Endodermal cell (in vitro differentiated cells): Measurements from ENCODE around the gene CDH4. TPM values are rescaled to one million over a fixed set of nuclear protein-coding genes. Genes with fewer than 3 reads are reported as not detected.

Experiments
- DNase-seq: peaks from one replicate; pipeline ENCODE4 v3.0.0-alpha.2; 2017
- H3K27ac ChIP-seq: 2 replicates; pipeline ENCODE4 v1.5.1; 2013; ENCODE audit warnings: mild to moderate bottlenecking, low read depth, low read length, moderate library complexity
- H3K27me3 ChIP-seq: 2 replicates; pipeline ENCODE4 v1.6.1; 2013; ENCODE audit warnings: mild to moderate bottlenecking, low read length, moderate library complexity; ENCODE audit not compliant: insufficient read depth, control insufficient read depth, poor library complexity, severe bottlenecking
- H3K36me3 ChIP-seq: 2 replicates; pipeline ENCODE4 v1.7.0; 2013; ENCODE audit warnings: mild to moderate bottlenecking, low read length, moderate library complexity; ENCODE audit not compliant: control insufficient read depth, insufficient read depth
- H3K4me1 ChIP-seq: one replicate; pipeline ENCODE4 v1.7.0; 2013; ENCODE audit warnings: low read length; ENCODE audit not compliant: control insufficient read depth, insufficient read depth
- H3K4me3 ChIP-seq: 2 replicates; pipeline ENCODE4 v1.5.1; 2013; ENCODE audit warnings: mild to moderate bottlenecking, low read length, moderate library complexity
- H3K9ac ChIP-seq: 2 replicates; pipeline ENCODE4 v1.6.1; 2013; ENCODE audit warnings: mild to moderate bottlenecking, low read length, moderate library complexity; ENCODE audit not compliant: poor library complexity, severe bottlenecking; ENCODE audit errors: extremely low read depth
- H3K9me3 ChIP-seq: 2 replicates; pipeline ENCODE4 v1.6.1; 2013; ENCODE audit warnings: mild to moderate bottlenecking, low read length, moderate library complexity; ENCODE audit not compliant: control insufficient read depth
- H3K27ac Mint-ChIP-seq: 2 replicates; pipeline ENCODE4 v1.8.0; 2020; ENCODE audit warnings: mixed read lengths
- H3K27me3 Mint-ChIP-seq: 2 replicates; pipeline ENCODE4 v1.8.0; 2021; ENCODE audit warnings: mild to moderate bottlenecking, mixed read lengths; ENCODE audit not compliant: insufficient read depth
- H3K36me3 Mint-ChIP-seq: 2 replicates; pipeline ENCODE4 v1.8.0; 2020; ENCODE audit warnings: low read depth, mixed read lengths
- H3K4me1 Mint-ChIP-seq: 2 replicates; pipeline ENCODE4 v1.8.0; 2020; ENCODE audit warnings: mixed read lengths
- H3K4me3 Mint-ChIP-seq: 2 replicates; pipeline ENCODE4 v1.8.0; 2020; ENCODE audit warnings: mild to moderate bottlenecking, moderate library complexity, mixed read lengths
- H3K9me3 Mint-ChIP-seq: 2 replicates; pipeline ENCODE4 v1.8.0; 2020; ENCODE audit warnings: mild to moderate bottlenecking, mixed read lengths
- WGBS, 2 experiments: methylation state at CpG; one replicate each; pipeline versions ENCODE4 v1.1.5 to v1.1.7; 2013; ENCODE audit warnings: missing lambda C conversion rate in 2 of 2, mixed read lengths in 1 of 2; ENCODE audit not compliant: insufficient coverage in 1 of 2, insufficient read length in 1 of 2; 5-methylcytosine and 5-hydroxymethylcytosine counted together
- total RNA-seq, 2 donors: library from RNA; stranded (reverse); fragmentation: NEBNext Ultra II Directional in 1 of 2; extraction: Animal tissue kit (Norgen Biotek cat#: 25700) in 1 of 2; gene quantifications; 2 replicates in 1 of 2; 3 replicates in 1 of 2; pipeline ENCODE4 v1.2.1, GENCODE V29; 2021
- TF ChIP-seq, protein P1 (sequence below): fragments of 200-600 bp; sonication (generic); conservative IDR thresholded peaks from 2 replicates; pipeline ENCODE4 v1.5.0; 2021; ENCODE audit warnings: antibody characterized with exemption, mild to moderate bottlenecking

Gene CDH4
- total RNA-seq, 2 donors from 2014 or later, result 1.8 to 5.8 TPM

DNA sequence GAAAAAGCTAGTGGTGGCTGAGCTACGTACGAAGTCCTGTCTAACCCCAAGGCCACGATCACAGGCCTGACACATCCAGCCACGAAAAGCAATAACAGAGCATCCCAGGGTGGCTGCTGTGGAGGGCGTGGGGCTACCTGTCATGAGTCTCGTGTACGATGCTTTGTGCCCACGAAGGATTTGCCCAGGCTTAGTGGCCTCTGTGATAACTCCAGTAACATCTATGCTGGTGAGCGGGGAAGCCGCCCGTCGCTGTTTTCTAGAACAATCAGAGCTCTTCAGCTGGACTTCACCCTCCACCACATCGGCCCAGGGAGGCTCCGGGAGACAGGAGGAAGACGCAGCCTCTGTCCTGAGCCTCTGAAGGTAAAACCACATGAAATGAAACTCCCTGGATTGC lies 563.1 kb downstream of the CDH4 start:
- no peak overlapping the region for H3K4me3 ChIP-seq
- no peak overlapping the region for H3K27ac ChIP-seq
- H3K4me1 ChIP-seq, result no peaks in the 10 kb centered on the region
- no peak overlapping the region for H3K27ac Mint-ChIP-seq
- H3K36me3 ChIP-seq, result no peaks in the 10 kb centered on the region
- no peaks in the 10 kb centered on the region for H3K36me3 Mint-ChIP-seq
- H3K27me3 ChIP-seq, result no peaks in the 10 kb centered on the region
- DNase-seq, result no peak
- peaks cover 5% of the 10 kb centered on the region for H3K27me3 Mint-ChIP-seq
- no peaks in the 10 kb centered on the region for H3K4me1 Mint-ChIP-seq
- no peaks in the 10 kb centered on the region for H3K9me3 Mint-ChIP-seq
- 95 to 99% methylated on average over 10 to 15 of the region's 15 CpGs for WGBS, 2 experiments
- no peak overlapping the region for H3K4me3 Mint-ChIP-seq
- H3K9ac ChIP-seq, result no peak overlapping the region
- TF ChIP-seq, protein P1, sequence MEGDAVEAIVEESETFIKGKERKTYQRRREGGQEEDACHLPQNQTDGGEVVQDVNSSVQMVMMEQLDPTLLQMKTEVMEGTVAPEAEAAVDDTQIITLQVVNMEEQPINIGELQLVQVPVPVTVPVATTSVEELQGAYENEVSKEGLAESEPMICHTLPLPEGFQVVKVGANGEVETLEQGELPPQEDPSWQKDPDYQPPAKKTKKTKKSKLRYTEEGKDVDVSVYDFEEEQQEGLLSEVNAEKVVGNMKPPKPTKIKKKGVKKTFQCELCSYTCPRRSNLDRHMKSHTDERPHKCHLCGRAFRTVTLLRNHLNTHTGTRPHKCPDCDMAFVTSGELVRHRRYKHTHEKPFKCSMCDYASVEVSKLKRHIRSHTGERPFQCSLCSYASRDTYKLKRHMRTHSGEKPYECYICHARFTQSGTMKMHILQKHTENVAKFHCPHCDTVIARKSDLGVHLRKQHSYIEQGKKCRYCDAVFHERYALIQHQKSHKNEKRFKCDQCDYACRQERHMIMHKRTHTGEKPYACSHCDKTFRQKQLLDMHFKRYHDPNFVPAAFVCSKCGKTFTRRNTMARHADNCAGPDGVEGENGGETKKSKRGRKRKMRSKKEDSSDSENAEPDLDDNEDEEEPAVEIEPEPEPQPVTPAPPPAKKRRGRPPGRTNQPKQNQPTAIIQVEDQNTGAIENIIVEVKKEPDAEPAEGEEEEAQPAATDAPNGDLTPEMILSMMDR, result no peak
- H3K9me3 ChIP-seq, result no peaks in the 10 kb centered on the region

- Histone ChIP-seq H3K27ac (no peak overlapping the region), H3K9me3 (no peaks in the 10 kb centered on the region), H3K4me3 (no peak overlapping the region), H3K36me3 (no peaks in the 10 kb centered on the region), H3K4me1 (no peaks in the 10 kb centered on the region), H3K27me3 (no peaks in the 10 kb centered on the region), H3K9ac (no peak overlapping the region)
- no peak overlapping the region for H3K27ac Mint-ChIP-seq
- no peaks in the 10 kb centered on the region for H3K36me3 Mint-ChIP-seq
- no peak for DNase-seq
- no peak overlapping the region for H3K4me3 Mint-ChIP-seq
- WGBS, 2 experiments, result 91 to 96% methylated on average over 12 of the region's 12 CpGs
- peaks cover 9% of the 10 kb centered on the region for H3K27me3 Mint-ChIP-seq
- no peaks in the 10 kb centered on the region for H3K4me1 Mint-ChIP-seq
- H3K9me3 Mint-ChIP-seq, result no peaks in the 10 kb centered on the region
- TF ChIP-seq, protein P1, result no peak
These were observed 563.6 kb downstream of the CDH4 start for GRCh38 chr20:61815678-61816077.

- no peaks in the 10 kb centered on the region for H3K4me1 Mint-ChIP-seq
- TF ChIP-seq, protein P1, result no peak
- Histone ChIP-seq H3K27ac (no peak overlapping the region), H3K27me3 (no peaks in the 10 kb centered on the region), H3K9me3 (no peaks in the 10 kb centered on the region), H3K4me1 (no peaks in the 10 kb centered on the region), H3K9ac (no peak overlapping the region), H3K4me3 (no peak overlapping the region), H3K36me3 (no peaks in the 10 kb centered on the region)
- peaks cover 6% of the 10 kb centered on the region for H3K27me3 Mint-ChIP-seq
- DNase-seq, result no peak
- no peak overlapping the region for H3K27ac Mint-ChIP-seq
- H3K36me3 Mint-ChIP-seq, result no peaks in the 10 kb centered on the region
- no peaks in the 10 kb centered on the region for H3K9me3 Mint-ChIP-seq
- WGBS, 2 experiments, result 81 to 83% methylated on average over 16 to 21 of the region's 25 CpGs
- H3K4me3 Mint-ChIP-seq, result no peak overlapping the region
These were observed 564.8 kb downstream of the CDH4 start for GRCh38 chr20:61816606-61817460.
